Measurements from ENCODE around the gene UFSP1. TPM values are rescaled to one million over a fixed set of nuclear protein-coding genes. Genes with fewer than 3 reads are reported as not detected.
A peak's percentile ranks its signal among the peaks of the same experiment; 100 is the strongest.
"Not testable (repeated sequence)": the region's sequence is repeated elsewhere in the genome, so short reads cannot be mapped to it uniquely, and the experiment has no call there.

UFSP1 gene
- total RNA-seq: 1 to 10 TPM; 1.4 to 4.2 TPM
- 1 to 10 TPM; 2.5 to 2.6 TPM for polyA plus RNA-seq (ENCODE audit: insufficient read length in 2 of 2)
- long read RNA-seq, donor 1, partial matches to known transcripts: 0 of 2 reads
- long read RNA-seq, donor 1, other reads (novel, unspliced or antisense): 0 of 2 reads
- long read RNA-seq, donor 2: 0 reads
- long read RNA-seq, donor 3: 0 reads
- long read RNA-seq, donor 4, partial matches to known transcripts: 0 of 1 reads
- long read RNA-seq, donor 4, other reads (novel, unspliced or antisense): 0 of 1 reads

GRCh38 chr7:100888988-100889750, at the start of gene UFSP1:
TSS of gene UFSP1 (minus strand) at chr7:100889715. CDS start at chr7:100889271, 444 bp downstream.
- Histone ChIP-seq H3K9me3 (ENCODE audit: control insufficient read depth, insufficient read depth, low read length) (no peaks in the 10 kb centered on the region), H3K36me3 (ENCODE audit: control insufficient read depth, insufficient read depth, low read length) (peaks cover 81% of the 10 kb centered on the region), H3K4me3 (ENCODE audit: low read depth, low read length) (peak within 1 kb of the TSS; percentile 68), H3K27me3 (ENCODE audit: control insufficient read depth, insufficient read depth, low read length) (no peaks in the 10 kb centered on the region), H3K4me1 (ENCODE audit: control insufficient read depth, insufficient read depth, low read length) (peaks cover 58% of the 10 kb centered on the region), H3K27ac (ENCODE audit: low read depth, low read length) (peak within 1 kb of the TSS; percentile 97)
- 2% methylated on average over 67 of the region's 73 CpGs for WGBS (ENCODE audit: insufficient coverage)
- no peak for DNase-seq (ENCODE audit: low read depth in 4 of 6, low spot score in 6 of 6)

GRCh38 chr7:100936167-100936566, 46.7 kb upstream of the UFSP1 start:
- H3K27ac ChIP-seq (ENCODE audit: low read depth, low read length); H3K36me3 ChIP-seq (ENCODE audit: control insufficient read depth, insufficient read depth, low read length); H3K4me1 ChIP-seq (ENCODE audit: control insufficient read depth, insufficient read depth, low read length); DNase-seq (ENCODE audit: low read depth in 4 of 6, low spot score in 6 of 6); H3K9me3 ChIP-seq (ENCODE audit: control insufficient read depth, insufficient read depth, low read length); H3K27me3 ChIP-seq (ENCODE audit: control insufficient read depth, insufficient read depth, low read length); H3K4me3 ChIP-seq (ENCODE audit: low read depth, low read length): not testable (repeated sequence)
- WGBS (ENCODE audit: insufficient coverage): 95% methylated on average over 4 of the region's 7 CpGs

- not testable (repeated sequence) for DNase-seq (ENCODE audit: low read depth in 4 of 6, low spot score in 6 of 6); H3K4me1 ChIP-seq (ENCODE audit: control insufficient read depth, insufficient read depth, low read length); H3K27me3 ChIP-seq (ENCODE audit: control insufficient read depth, insufficient read depth, low read length); H3K27ac ChIP-seq (ENCODE audit: low read depth, low read length); H3K9me3 ChIP-seq (ENCODE audit: control insufficient read depth, insufficient read depth, low read length); H3K4me3 ChIP-seq (ENCODE audit: low read depth, low read length); H3K36me3 ChIP-seq (ENCODE audit: control insufficient read depth, insufficient read depth, low read length)
- WGBS (ENCODE audit: insufficient coverage): no CpG with 5 or more reads among the region's 2 CpGs
Observed at GRCh38 chr7:100935381-100935780, 45.9 kb upstream of the UFSP1 start.

- H3K4me3 ChIP-seq (ENCODE audit: low read depth, low read length): no peak overlapping the region
- DNase-seq (ENCODE audit: low read depth in 4 of 6, low spot score in 6 of 6): no peak
- no peaks in the 10 kb centered on the region for H3K36me3 ChIP-seq (ENCODE audit: control insufficient read depth, insufficient read depth, low read length)
- H3K9me3 ChIP-seq (ENCODE audit: control insufficient read depth, insufficient read depth, low read length): peaks cover 2% of the 10 kb centered on the region
- no peaks in the 10 kb centered on the region for H3K27me3 ChIP-seq (ENCODE audit: control insufficient read depth, insufficient read depth, low read length)
- H3K27ac ChIP-seq (ENCODE audit: low read depth, low read length): no peak overlapping the region
- H3K4me1 ChIP-seq (ENCODE audit: control insufficient read depth, insufficient read depth, low read length): no peaks in the 10 kb centered on the region
- 28% methylated on average over 2 of the region's 4 CpGs for WGBS (ENCODE audit: insufficient coverage)
Observed at GRCh38 chr7:100933734-100934133, 44.2 kb upstream of the UFSP1 start.

- peaks cover 2% of the 10 kb centered on the region for H3K9me3 ChIP-seq (ENCODE audit: control insufficient read depth, insufficient read depth, low read length)
- H3K36me3 ChIP-seq (ENCODE audit: control insufficient read depth, insufficient read depth, low read length): no peaks in the 10 kb centered on the region
- 100% methylated on average over 1 of the region's 1 CpG for WGBS (ENCODE audit: insufficient coverage)
- H3K27ac ChIP-seq (ENCODE audit: low read depth, low read length): no peak overlapping the region
- H3K4me1 ChIP-seq (ENCODE audit: control insufficient read depth, insufficient read depth, low read length): no peaks in the 10 kb centered on the region
- no peaks in the 10 kb centered on the region for H3K27me3 ChIP-seq (ENCODE audit: control insufficient read depth, insufficient read depth, low read length)
- no peak for DNase-seq (ENCODE audit: low read depth in 4 of 6, low spot score in 6 of 6)
- H3K4me3 ChIP-seq (ENCODE audit: low read depth, low read length): no peak overlapping the region
Observed at GRCh38 chr7:100929808-100930174, 40.3 kb upstream of the UFSP1 start.

GRCh38 chr7:100923616-100924015, 34.1 kb upstream of the UFSP1 start:
- WGBS (ENCODE audit: insufficient coverage): 58% methylated on average over 4 of the region's 4 CpGs
- H3K4me1 ChIP-seq (ENCODE audit: control insufficient read depth, insufficient read depth, low read length): not testable (repeated sequence)

GRCh38 chr7:100921039-100921438, 31.5 kb upstream of the UFSP1 start:
- Histone ChIP-seq H3K4me3 (ENCODE audit: low read depth, low read length) (no peak overlapping the region), H3K27ac (ENCODE audit: low read depth, low read length) (no peak overlapping the region), H3K27me3 (ENCODE audit: control insufficient read depth, insufficient read depth, low read length) (no peaks in the 10 kb centered on the region), H3K4me1 (ENCODE audit: control insufficient read depth, insufficient read depth, low read length) (no peaks in the 10 kb centered on the region), H3K9me3 (ENCODE audit: control insufficient read depth, insufficient read depth, low read length) (no peaks in the 10 kb centered on the region), H3K36me3 (ENCODE audit: control insufficient read depth, insufficient read depth, low read length) (no peaks in the 10 kb centered on the region)
- DNase-seq (ENCODE audit: low read depth in 4 of 6, low spot score in 6 of 6): no peak

More at GRCh38 chr7:100923616-100924015, 34.1 kb upstream of the UFSP1 start:
- H3K27me3 ChIP-seq (ENCODE audit: control insufficient read depth, insufficient read depth, low read length); DNase-seq (ENCODE audit: low read depth in 4 of 6, low spot score in 6 of 6); H3K36me3 ChIP-seq (ENCODE audit: control insufficient read depth, insufficient read depth, low read length); H3K9me3 ChIP-seq (ENCODE audit: control insufficient read depth, insufficient read depth, low read length); H3K27ac ChIP-seq (ENCODE audit: low read depth, low read length); H3K4me3 ChIP-seq (ENCODE audit: low read depth, low read length): not testable (repeated sequence)

GRCh38 chr7:100919779-100920437, 30.4 kb upstream of the UFSP1 start:
- WGBS (ENCODE audit: insufficient coverage): 59% methylated on average over 5 of the region's 9 CpGs
- not testable (repeated sequence) for H3K36me3 ChIP-seq (ENCODE audit: control insufficient read depth, insufficient read depth, low read length)

GRCh38 chr7:100919335-100919734, 29.8 kb upstream of the UFSP1 start:
- H3K9me3 ChIP-seq (ENCODE audit: control insufficient read depth, insufficient read depth, low read length); H3K4me3 ChIP-seq (ENCODE audit: low read depth, low read length): not testable (repeated sequence)

More at GRCh38 chr7:100919779-100920437, 30.4 kb upstream of the UFSP1 start:
- peak in 1 of 6 donors; percentile 3 for DNase-seq (ENCODE audit: low read depth in 4 of 6, low spot score in 6 of 6)
- not testable (repeated sequence) for H3K4me3 ChIP-seq (ENCODE audit: low read depth, low read length); H3K4me1 ChIP-seq (ENCODE audit: control insufficient read depth, insufficient read depth, low read length); H3K9me3 ChIP-seq (ENCODE audit: control insufficient read depth, insufficient read depth, low read length); H3K27me3 ChIP-seq (ENCODE audit: control insufficient read depth, insufficient read depth, low read length); H3K27ac ChIP-seq (ENCODE audit: low read depth, low read length)

More at GRCh38 chr7:100919335-100919734, 29.8 kb upstream of the UFSP1 start:
- DNase-seq (ENCODE audit: low read depth in 4 of 6, low spot score in 6 of 6); H3K4me1 ChIP-seq (ENCODE audit: control insufficient read depth, insufficient read depth, low read length); H3K27me3 ChIP-seq (ENCODE audit: control insufficient read depth, insufficient read depth, low read length); H3K36me3 ChIP-seq (ENCODE audit: control insufficient read depth, insufficient read depth, low read length); H3K27ac ChIP-seq (ENCODE audit: low read depth, low read length): not testable (repeated sequence)
- no CpG with 5 or more reads among the region's 5 CpGs for WGBS (ENCODE audit: insufficient coverage)
